H1 (cell line): ENCODE measurements around the gene EFCAB6. TPM values are rescaled to one million over a fixed set of nuclear protein-coding genes. Genes with fewer than 3 reads are reported as not detected.

Source experiments
- CTCF ChIA-PET: fragments of 300-600 bp; sonication (Branson Sonifier 250); formaldehyde crosslinking; loops from one replicate; lab custom pipeline; 2021; ENCODE audit not compliant: partially characterized antibody; lab: Charles Lee
- POLR2A ChIA-PET: fragments of 300-600 bp; sonication (Branson Sonifier 250); formaldehyde crosslinking; loops from one replicate; lab custom pipeline; 2021; ENCODE audit warnings: inconsistent platforms; ENCODE audit not compliant: partially characterized antibody; lab: Charles Lee
- DNase-seq, 2 experiments: peaks; one replicate each; pipeline versions ENCODE4 v3.0.0 to v3.0.0-alpha.2; 2010 to 2022; ENCODE audit warnings: low spot score in 2 of 2, low read depth in 1 of 2, mixed read lengths in 1 of 2
- FAIRE-seq: peaks from 2 replicates; lab custom pipeline; 2011; peaks lifted over from hg19 to GRCh38; lab: Jason Lieb, UNC
- H2AFZ ChIP-seq: 2 replicates; pipeline ENCODE4 v1.8.1; 2012; ENCODE audit warnings: low read length, inconsistent platforms
- H2AK5ac ChIP-seq: 2 replicates; pipeline ENCODE4 v1.6.1; 2013; ENCODE audit warnings: low read depth, low read length
- H2BK120ac ChIP-seq: replicated peaks from 2 replicates; pipeline ENCODE3; 2013; ENCODE audit warnings: low read depth, low read length, inconsistent platforms
- H2BK12ac ChIP-seq: 2 replicates; pipeline ENCODE4 v1.6.1; 2013; ENCODE audit warnings: low read depth, low read length
- H2BK15ac ChIP-seq: 2 replicates; pipeline ENCODE4 v1.6.1; 2013; ENCODE audit warnings: low read length
- H2BK20ac ChIP-seq: 2 replicates; pipeline ENCODE4 v1.6.1; 2013; ENCODE audit warnings: low read length
- H2BK5ac ChIP-seq: 2 replicates; pipeline ENCODE4 v1.6.1; 2013; ENCODE audit warnings: low read depth, low read length
- H3K14ac ChIP-seq: 2 replicates; pipeline ENCODE4 v1.6.1; 2013; ENCODE audit warnings: inconsistent platforms; ENCODE audit not compliant: insufficient read length
- H3K18ac ChIP-seq: 2 replicates; pipeline ENCODE4 v1.6.1; 2013; ENCODE audit warnings: low read length; ENCODE audit errors: extremely low read depth
- H3K23ac ChIP-seq: 2 replicates; pipeline ENCODE4 v1.6.1; 2013; ENCODE audit warnings: inconsistent platforms; ENCODE audit not compliant: insufficient read length
- H3K23me2 ChIP-seq: 2 replicates; pipeline ENCODE4 v1.6.1; 2013; ENCODE audit warnings: low read depth, low read length
- H3K27ac ChIP-seq: 2 replicates; pipeline ENCODE4 v1.6.1; 2011; ENCODE audit warnings: low read depth, low read length, inconsistent platforms
- H3K27me3 ChIP-seq, 4 experiments: replicated peaks in 1 of 4; 1 replicate in 1 of 4; 2 replicates in 3 of 4; pipeline versions ENCODE4 v1.6.1 to v1.8.1; 2011 to 2013; ENCODE audit warnings: low read length in 3 of 4, mild to moderate bottlenecking in 3 of 4, inconsistent platforms in 2 of 4, mixed read lengths in 2 of 4, moderate library complexity in 1 of 4; ENCODE audit not compliant: control insufficient read depth in 3 of 4, insufficient read depth in 3 of 4; ENCODE audit errors: extremely low read depth in 1 of 4
- H3K36me3 ChIP-seq, 4 experiments: 2 replicates each; pipeline versions ENCODE4 v1.6.1 to v1.8.1; 2011 to 2013; ENCODE audit warnings: mild to moderate bottlenecking in 4 of 4, low read length in 3 of 4, moderate library complexity in 2 of 4, control low read depth in 1 of 4, inconsistent platforms in 1 of 4; ENCODE audit not compliant: insufficient read depth in 4 of 4, control insufficient read depth in 2 of 4
- H3K4ac ChIP-seq: replicated peaks from 2 replicates; pipeline ENCODE3; 2013; ENCODE audit warnings: low read length, low read depth, mixed read lengths, inconsistent platforms; ENCODE audit not compliant: insufficient read length
- H3K4me1 ChIP-seq, 4 experiments: replicated peaks in 1 of 4; 1 replicate in 1 of 4; 2 replicates in 3 of 4; pipeline versions ENCODE4 v1.6.1 to v1.8.1; 2011 to 2013; ENCODE audit warnings: low read length in 3 of 4, inconsistent platforms in 2 of 4, mixed read lengths in 1 of 4; ENCODE audit not compliant: insufficient read depth in 4 of 4, control insufficient read depth in 3 of 4
- H3K4me2 ChIP-seq, 2 experiments: 2 replicates each; pipeline versions ENCODE4 v1.6.1 to v1.8.1; 2011 to 2013; ENCODE audit warnings: low read depth in 2 of 2, low read length in 2 of 2, control low read depth in 1 of 2, inconsistent platforms in 1 of 2, mild to moderate bottlenecking in 1 of 2; ENCODE audit not compliant: insufficient read depth in 1 of 2
- H3K4me3 ChIP-seq, 4 experiments: fragments of 200-600, 300-600 bp in 1 of 4; sonication (generic), shearing (Covaris generic), sonication (Bioruptor Twin) in 1 of 4; 2 replicates each; pipeline versions ENCODE4 v1.5.1 to v1.8.1; 2011 to 2016; ENCODE audit warnings: low read length in 4 of 4, low read depth in 3 of 4, control low read depth in 2 of 4, inconsistent platforms in 2 of 4, mild to moderate bottlenecking in 2 of 4, mixed read lengths in 1 of 4, moderate library complexity in 1 of 4; ENCODE audit not compliant: insufficient read depth in 2 of 4; ENCODE audit errors: extremely low read depth in 1 of 4
- H3K56ac ChIP-seq: replicated peaks from 2 replicates; pipeline ENCODE3; 2013; ENCODE audit warnings: low read depth, mild to moderate bottlenecking, mixed read lengths, low read length, inconsistent platforms; ENCODE audit not compliant: insufficient read length
- H3K79me1 ChIP-seq: 2 replicates; pipeline ENCODE4 v1.6.1; 2013; ENCODE audit warnings: low read depth, low read length, control low read depth
- H3K79me2 ChIP-seq, 2 experiments: 2 replicates each; pipeline versions ENCODE4 v1.6.1 to v1.8.1; 2012 to 2013; ENCODE audit warnings: low read length in 2 of 2, mild to moderate bottlenecking in 2 of 2, inconsistent platforms in 1 of 2; ENCODE audit not compliant: insufficient read depth in 2 of 2, control insufficient read depth in 1 of 2
- H3K9ac ChIP-seq, 4 experiments: replicated peaks in 1 of 4; 1 replicate in 1 of 4; 2 replicates in 3 of 4; pipeline versions ENCODE4 v1.6.1 to v1.8.1; 2011 to 2013; ENCODE audit warnings: low read depth in 3 of 4, low read length in 3 of 4, control low read depth in 2 of 4, mild to moderate bottlenecking in 2 of 4, moderate library complexity in 2 of 4, inconsistent platforms in 1 of 4; ENCODE audit errors: extremely low read depth in 1 of 4
- H3K9me3 ChIP-seq, 2 experiments: 2 replicates each; pipeline versions ENCODE4 v1.6.1 to v1.8.1; 2012 to 2013; ENCODE audit warnings: mild to moderate bottlenecking in 2 of 2, moderate library complexity in 2 of 2, control low read depth in 1 of 2, inconsistent platforms in 1 of 2, low read depth in 1 of 2, low read length in 1 of 2, mixed read lengths in 1 of 2; ENCODE audit not compliant: insufficient read depth in 2 of 2
- H4K20me1 ChIP-seq, 2 experiments: replicated peaks in 1 of 2; 2 replicates each; pipeline versions ENCODE3 to v1.8.1; 2011 to 2013; ENCODE audit warnings: inconsistent platforms in 2 of 2, low read length in 2 of 2, mild to moderate bottlenecking in 1 of 2; ENCODE audit not compliant: insufficient read depth in 2 of 2, control insufficient read depth in 1 of 2
- H4K5ac ChIP-seq: 2 replicates; pipeline ENCODE4 v1.6.1; 2013; ENCODE audit warnings: low read length, low read depth, mixed read lengths, inconsistent platforms; ENCODE audit not compliant: insufficient read length
- H4K8ac ChIP-seq: 2 replicates; pipeline ENCODE4 v1.8.0; 2013; ENCODE audit warnings: mild to moderate bottlenecking, moderate library complexity, low read length, inconsistent platforms; ENCODE audit not compliant: insufficient read depth; ENCODE audit errors: extremely low read depth
- H4K91ac ChIP-seq: replicated peaks from 2 replicates; pipeline ENCODE3; 2013; ENCODE audit warnings: low read length, mixed read lengths, inconsistent platforms; ENCODE audit not compliant: insufficient read length
- HDAC6 ChIP-seq: IDR thresholded peaks from one replicate; pipeline ENCODE4 v1.7.1; 2012; ENCODE audit warnings: low read depth, mild to moderate bottlenecking, inconsistent platforms, low read length, moderate library complexity
- JUN ChIP-seq: IDR thresholded peaks from 2 replicates; pipeline ENCODE4 v1.6.1; 2011; ENCODE audit warnings: low read depth, mild to moderate bottlenecking, improper control_type of control experiment, low read length
- PHF8 ChIP-seq: fragments of 200-600 bp; sonication (generic); conservative IDR thresholded peaks from 2 replicates; pipeline ENCODE4 v1.7.1; 2012; ENCODE audit warnings: low read depth, mild to moderate bottlenecking, inconsistent platforms, low read length, moderate library complexity
- POLR2A ChIP-seq, 2 experiments: IDR thresholded peaks; 1 replicate in 1 of 2; 2 replicates in 1 of 2; pipeline ENCODE4 v1.6.1; 2011; ENCODE audit warnings: low read depth in 2 of 2, low read length in 2 of 2, mild to moderate bottlenecking in 2 of 2; ENCODE audit errors: control extremely low read depth in 1 of 2
- POLR2AphosphoS5 ChIP-seq: IDR thresholded peaks from 2 replicates; pipeline ENCODE4 v1.6.1; 2011; ENCODE audit warnings: low read depth, low read length
- RNF2 ChIP-seq: fragments of 200-900, 300-1000 bp; sonication (generic); IDR thresholded peaks from 2 replicates; pipeline ENCODE4 v1.7.1; 2016; ENCODE audit warnings: borderline replicate concordance, low read depth, mild to moderate bottlenecking, antibody characterized with exemption, low read length; ENCODE audit not compliant: poor library complexity, severe bottlenecking; ENCODE audit errors: missing control alignments
- TEAD4 ChIP-seq: IDR thresholded peaks from 2 replicates; pipeline ENCODE4 v1.6.1; 2012; ENCODE audit warnings: low read depth, low read length, inconsistent platforms, mixed read lengths
- USF2 ChIP-seq: IDR thresholded peaks from 2 replicates; pipeline ENCODE4 v1.6.1; 2011; ENCODE audit warnings: low read length, improper control_type of control experiment
- WGBS, 2 experiments: shearing (Covaris generic) in 1 of 2; methylation state at CpG; one replicate each; pipeline versions ENCODE4 v1.1.6 to v1.1.7; 2013 to 2015; ENCODE audit warnings: low lambda C conversion rate in 2 of 2, mixed read lengths in 2 of 2, inconsistent platforms in 1 of 2, low coverage in 1 of 2, missing lambda C conversion rate in 1 of 2; ENCODE audit not compliant: insufficient replicate concordance in 2 of 2, insufficient coverage in 1 of 2, insufficient read length in 1 of 2; ENCODE audit errors: extremely low coverage in 1 of 2, missing lambda C conversion rate in 1 of 2; 5-methylcytosine and 5-hydroxymethylcytosine counted together
- polyA plus RNA-seq, 7 experiments: library from polyadenylated mRNA; depleted of rRNA in 3 of 7; stranded (reverse) in 5 of 7; unstranded in 2 of 7; fragments of >200 nt in 5 of 7; fragments of 200-250 nt in 2 of 7; gene quantifications; 1 replicate in 5 of 7; 2 replicates in 1 of 7; 4 replicates in 1 of 7; pipeline versions ENCODE4 v1.2.1 to v1.2.3, GENCODE V29; 2011 to 2013; ENCODE audit warnings: missing spikeins in 2 of 7, mixed read lengths in 2 of 7
- total RNA-seq: library from RNA; stranded (reverse); fragmentation: NEBNext Ultra II Directional; extraction: Animal tissue kit (Norgen Biotek cat#: 25700); gene quantifications from 2 replicates; pipeline ENCODE4 v1.2.1, GENCODE V29; 2021

Gene EFCAB6
- total and polyA plus RNA-seq, 2 of the 8 experiments (the other 6 are each of a cell fraction or from before 2014, with no cell fraction given) = 0.32 to 1.7 TPM

- Histone ChIP-seq H3K36me3 (peaks cover 0 to 7% (median 3%) of the 10 kb centered on the region in 4 experiments; a peak in 3 of 8 replicates), H3K9ac (no peak overlapping the region), H3K9me3 (no peaks in the 10 kb centered on the region), H3K79me2 (no peaks in the 10 kb centered on the region), H3K4ac (no peak overlapping the region), H3K56ac (no peak overlapping the region), H2BK5ac (no peak overlapping the region), H4K20me1 (peaks cover 4 to 15% of the 10 kb centered on the region in 2 experiments), H3K4me3 (no peak overlapping the region), H3K23me2 (no peaks in the 10 kb centered on the region; the same call in 1 of the 2 replicates), H3K79me1 (no peaks in the 10 kb centered on the region), H3K27me3 (no peaks in the 10 kb centered on the region), H2BK12ac (no peak overlapping the region), H4K8ac (no peak overlapping the region), H3K27ac (no peak overlapping the region), H3K18ac (no peak overlapping the region), H4K91ac (no peak overlapping the region), H2BK15ac (no peak overlapping the region), H4K5ac (no peak overlapping the region), H2BK20ac (no peak overlapping the region), H2AK5ac (no peak overlapping the region), H2BK120ac (no peak overlapping the region), H2AFZ (no peak overlapping the region), H3K4me1 (peaks cover 2 to 26% (median 15%) of the 10 kb centered on the region in 4 experiments), H3K23ac (no peak overlapping the region), H3K14ac (no peak overlapping the region), H3K4me2 (no peak overlapping the region)
- DNase-seq (no peak), FAIRE-seq (no peak)
- ChIA-PET POLR2A (no interaction called here), CTCF (interaction anchor here (1.4 kb wide), 1 partner anchor 9 kb away, joined by 5 read pairs; no protein-coding TSS in a partner anchor)
- TF ChIP-seq TEAD4 = no peak
- TF ChIP-seq HDAC6 = no peak
- no peak for TF ChIP-seq RNF2
- no peak for TF ChIP-seq POLR2AphosphoS5
- TF ChIP-seq POLR2A (IDR thresholded peaks at IDR 0.05; ENCODE audit: control extremely low read depth in 1 of 2, low read depth in 2 of 2, low read length in 2 of 2) = no peak
- TF ChIP-seq JUN = no peak
- no peak for TF ChIP-seq PHF8
- TF ChIP-seq USF2 = no peak
- WGBS, 2 experiments = 96% methylated on average over 11 of the region's 11 CpGs; no CpG with 5 or more reads in 1 of the 2 experiments
Measured at GRCh38 chr22:43825651-43826050, 13.5 kb upstream of the EFCAB6 start.
